H9 (cell line): ENCODE measurements around the gene MRPL21. TPM values are rescaled to one million over a fixed set of nuclear protein-coding genes. Genes with fewer than 3 reads are reported as not detected.

Experiments
- DNase-seq: peaks from one replicate; pipeline ENCODE4 v3.0.0-alpha.2; 2017
- H2AFZ ChIP-seq: one replicate; pipeline ENCODE4 v1.6.1; 2013; ENCODE audit warnings: mild to moderate bottlenecking, low read length, control low read depth, moderate library complexity
- H2AK5ac ChIP-seq: 2 replicates; pipeline ENCODE4 v1.6.1; 2013; ENCODE audit warnings: low read length, control low read depth, mixed read lengths; ENCODE audit not compliant: insufficient read length
- H2BK120ac ChIP-seq: one replicate; pipeline ENCODE4 v1.6.1; 2013; ENCODE audit warnings: low read depth, mild to moderate bottlenecking, low read length, control low read depth, inconsistent platforms; ENCODE audit not compliant: poor library complexity, severe bottlenecking
- H2BK12ac ChIP-seq: 2 replicates; pipeline ENCODE4 v1.6.1; 2013; ENCODE audit warnings: low read length, control low read depth, mixed read lengths, low read depth; ENCODE audit not compliant: insufficient read length
- H2BK15ac ChIP-seq: 2 replicates; pipeline ENCODE4 v1.6.1; 2013; ENCODE audit warnings: low read depth, low read length, control low read depth
- H2BK20ac ChIP-seq: one replicate; pipeline ENCODE4 v1.6.1; 2013; ENCODE audit warnings: low read depth, mild to moderate bottlenecking, low read length, control low read depth, inconsistent platforms; ENCODE audit not compliant: poor library complexity, severe bottlenecking
- H2BK5ac ChIP-seq: 2 replicates; pipeline ENCODE4 v1.6.1; 2013; ENCODE audit warnings: low read length, control low read depth, mixed read lengths; ENCODE audit not compliant: insufficient read length
- H3K14ac ChIP-seq: 2 replicates; pipeline ENCODE4 v1.6.1; 2013; ENCODE audit warnings: low read length, control low read depth; ENCODE audit not compliant: insufficient read depth
- H3K18ac ChIP-seq: 2 replicates; pipeline ENCODE4 v1.6.1; 2013; ENCODE audit warnings: low read depth, mild to moderate bottlenecking, mixed read lengths, low read length, control low read depth; ENCODE audit not compliant: insufficient read length
- H3K23ac ChIP-seq: 2 replicates; pipeline ENCODE4 v1.6.1; 2013; ENCODE audit warnings: low read length, control low read depth, mixed read lengths, low read depth; ENCODE audit not compliant: insufficient read length
- H3K23me2 ChIP-seq: 2 replicates; pipeline ENCODE4 v1.6.1; 2013; ENCODE audit warnings: low read depth, mild to moderate bottlenecking, mixed read lengths, low read length, control low read depth; ENCODE audit not compliant: insufficient read length, poor library complexity, severe bottlenecking
- H3K27ac ChIP-seq: 2 replicates; pipeline ENCODE4 v1.5.1; 2013; ENCODE audit warnings: low read length, control low read depth, mixed read lengths, low read depth; ENCODE audit not compliant: insufficient read length
- H3K27me3 ChIP-seq: 2 replicates; pipeline ENCODE4 v1.6.1; 2013; ENCODE audit warnings: low read length, control low read depth, inconsistent platforms; ENCODE audit not compliant: insufficient read depth
- H3K4ac ChIP-seq: 2 replicates; pipeline ENCODE4 v1.6.1; 2013; ENCODE audit warnings: low read depth, mild to moderate bottlenecking, control low read depth, inconsistent platforms, low read length, moderate library complexity
- H3K4me1 ChIP-seq: 2 replicates; pipeline ENCODE4 v1.6.1; 2013; ENCODE audit warnings: low read length, control low read depth, inconsistent platforms; ENCODE audit not compliant: insufficient read depth
- H3K4me2 ChIP-seq: 2 replicates; pipeline ENCODE4 v1.6.1; 2013; ENCODE audit warnings: low read length, control low read depth, mixed read lengths; ENCODE audit not compliant: insufficient read length, insufficient read depth
- H3K56ac ChIP-seq: 2 replicates; pipeline ENCODE4 v1.6.1; 2013; ENCODE audit warnings: low read depth, mild to moderate bottlenecking, mixed read lengths, low read length, control low read depth; ENCODE audit not compliant: insufficient read length
- H3K79me1 ChIP-seq: 2 replicates; pipeline ENCODE4 v1.6.1; 2013; ENCODE audit warnings: low read depth, mild to moderate bottlenecking, moderate library complexity, low read length, control low read depth, inconsistent platforms; ENCODE audit not compliant: insufficient read depth, poor library complexity, severe bottlenecking
- H3K79me2 ChIP-seq: 2 replicates; pipeline ENCODE4 v1.6.1; 2013; ENCODE audit warnings: low read length, control low read depth, inconsistent platforms; ENCODE audit not compliant: insufficient read depth
- H3K9ac ChIP-seq: 2 replicates; pipeline ENCODE4 v1.6.1; 2013; ENCODE audit warnings: low read length, control low read depth, mixed read lengths; ENCODE audit not compliant: insufficient read length; ENCODE audit errors: extremely low read depth
- H3K9me3 ChIP-seq: one replicate; pipeline ENCODE4 v1.6.1; 2013; ENCODE audit warnings: low read depth, low read length, inconsistent platforms; ENCODE audit not compliant: control insufficient read depth
- H3T11ph ChIP-seq: one replicate; pipeline ENCODE4 v1.6.1; 2013; ENCODE audit warnings: mild to moderate bottlenecking, low read length, control low read depth, inconsistent platforms
- H4K20me1 ChIP-seq: one replicate; pipeline ENCODE4 v1.6.1; 2013; ENCODE audit not compliant: control insufficient read depth, insufficient read length, insufficient read depth
- H4K5ac ChIP-seq: 2 replicates; pipeline ENCODE4 v1.6.1; 2013; ENCODE audit warnings: low read depth, mild to moderate bottlenecking, mixed read lengths, low read length, control low read depth; ENCODE audit not compliant: insufficient read length
- H4K8ac ChIP-seq: replicated peaks from 2 replicates; pipeline ENCODE4 v1.6.1; 2013; ENCODE audit warnings: low read length, control low read depth, mixed read lengths, low read depth; ENCODE audit not compliant: insufficient read length
- H4K91ac ChIP-seq: 2 replicates; pipeline ENCODE4 v1.6.1; 2013; ENCODE audit warnings: low read depth, mild to moderate bottlenecking, moderate library complexity, mixed read lengths, low read length, control low read depth; ENCODE audit not compliant: insufficient read length
- H3K27ac Mint-ChIP-seq, 3 experiments: 2 replicates in 2 of 3; 3 replicates in 1 of 3; pipeline ENCODE4 v1.8.0; 2020 to 2021; ENCODE audit warnings: mixed read lengths in 3 of 3, mild to moderate bottlenecking in 1 of 3, moderate library complexity in 1 of 3
- H3K27me3 Mint-ChIP-seq: 2 replicates; pipeline ENCODE4 v1.8.0; 2021; ENCODE audit warnings: low read depth, mild to moderate bottlenecking, moderate library complexity, mixed read lengths
- H3K36me3 Mint-ChIP-seq, 3 experiments: 2 replicates in 2 of 3; 3 replicates in 1 of 3; pipeline ENCODE4 v1.8.0; 2020 to 2021; ENCODE audit warnings: low read depth in 3 of 3, mixed read lengths in 3 of 3; ENCODE audit not compliant: insufficient read depth in 1 of 3
- H3K4me1 Mint-ChIP-seq, 2 experiments: 2 replicates each; pipeline ENCODE4 v1.8.0; 2020; ENCODE audit warnings: mixed read lengths in 2 of 2
- H3K4me3 Mint-ChIP-seq, 2 experiments: 2 replicates in 1 of 2; 3 replicates in 1 of 2; pipeline ENCODE4 v1.8.0; 2020 to 2021; ENCODE audit warnings: mild to moderate bottlenecking in 2 of 2, mixed read lengths in 2 of 2, moderate library complexity in 1 of 2
- H3K9me3 Mint-ChIP-seq, 2 experiments: 2 replicates in 1 of 2; 3 replicates in 1 of 2; pipeline ENCODE4 v1.8.0; 2020; ENCODE audit warnings: mild to moderate bottlenecking in 2 of 2, mixed read lengths in 2 of 2, moderate library complexity in 1 of 2
- WGBS: extraction: QIAGEN DNeasy Blood & Tissue Kit; methylation state at CpG from one replicate; pipeline ENCODE4 v1.1.7; 2013; ENCODE audit warnings: missing lambda C conversion rate, low lambda C conversion rate, mixed read lengths; ENCODE audit not compliant: insufficient read length; ENCODE audit errors: extremely low coverage; 5-methylcytosine and 5-hydroxymethylcytosine counted together
- total RNA-seq: library from RNA; stranded (reverse); gene quantifications from 2 replicates; pipeline ENCODE4 v1.2.1, GENCODE V29; 2021
- TF ChIP-seq, protein P1 (sequence below): fragments of 200-600 bp; sonication (generic); conservative IDR thresholded peaks from 3 replicates; pipeline ENCODE4 v1.8.0; 2021; ENCODE audit warnings: antibody characterized with exemption, mild to moderate bottlenecking

Gene MRPL21
- total RNA-seq, 1 experiment from 2014 or later = 91.5 TPM

GRCh38 chr11:68905421-68906360, 2.1 kb upstream of the MRPL21 start:
- H4K5ac ChIP-seq = no peak overlapping the region
- H2BK5ac ChIP-seq = no peak overlapping the region
- no peak overlapping the region for H3K4me2 ChIP-seq
- no peak overlapping the region for H2BK120ac ChIP-seq
- Mint-ChIP-seq H3K4me3 (peak overlapping the region; percentile 99), H3K4me1 (peaks cover 25 to 28% of the 10 kb centered on the region in 2 experiments), H3K36me3 (peaks cover 10 to 39% (median 30%) of the 10 kb centered on the region in 3 experiments; a peak in 6 of 7 replicates), H3K27me3 (no peaks in the 10 kb centered on the region), H3K27ac (no peak overlapping the region; a peak in 1 of 7 replicates), H3K9me3 (no peaks in the 10 kb centered on the region)
- H3K27me3 ChIP-seq = no peaks in the 10 kb centered on the region
- no peak overlapping the region for H2BK15ac ChIP-seq
- WGBS = no CpG with 5 or more reads among the region's 23 CpGs
- H3T11ph ChIP-seq = no peak overlapping the region
- peaks cover 11% of the 10 kb centered on the region for H3K23me2 ChIP-seq
- TF ChIP-seq, protein P1, sequence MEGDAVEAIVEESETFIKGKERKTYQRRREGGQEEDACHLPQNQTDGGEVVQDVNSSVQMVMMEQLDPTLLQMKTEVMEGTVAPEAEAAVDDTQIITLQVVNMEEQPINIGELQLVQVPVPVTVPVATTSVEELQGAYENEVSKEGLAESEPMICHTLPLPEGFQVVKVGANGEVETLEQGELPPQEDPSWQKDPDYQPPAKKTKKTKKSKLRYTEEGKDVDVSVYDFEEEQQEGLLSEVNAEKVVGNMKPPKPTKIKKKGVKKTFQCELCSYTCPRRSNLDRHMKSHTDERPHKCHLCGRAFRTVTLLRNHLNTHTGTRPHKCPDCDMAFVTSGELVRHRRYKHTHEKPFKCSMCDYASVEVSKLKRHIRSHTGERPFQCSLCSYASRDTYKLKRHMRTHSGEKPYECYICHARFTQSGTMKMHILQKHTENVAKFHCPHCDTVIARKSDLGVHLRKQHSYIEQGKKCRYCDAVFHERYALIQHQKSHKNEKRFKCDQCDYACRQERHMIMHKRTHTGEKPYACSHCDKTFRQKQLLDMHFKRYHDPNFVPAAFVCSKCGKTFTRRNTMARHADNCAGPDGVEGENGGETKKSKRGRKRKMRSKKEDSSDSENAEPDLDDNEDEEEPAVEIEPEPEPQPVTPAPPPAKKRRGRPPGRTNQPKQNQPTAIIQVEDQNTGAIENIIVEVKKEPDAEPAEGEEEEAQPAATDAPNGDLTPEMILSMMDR = no peak
- H3K79me1 ChIP-seq = peaks cover 12% of the 10 kb centered on the region
- H3K79me2 ChIP-seq = peaks cover 24% of the 10 kb centered on the region
- H3K18ac ChIP-seq = no peak overlapping the region
- H4K8ac ChIP-seq = no peak overlapping the region
- H4K91ac ChIP-seq = no peak overlapping the region
- no peak overlapping the region for H3K27ac ChIP-seq
- no peak overlapping the region for H2AFZ ChIP-seq
- H2AK5ac ChIP-seq = no peak overlapping the region
- no peaks in the 10 kb centered on the region for H3K9me3 ChIP-seq
- no peaks in the 10 kb centered on the region for H3K4me1 ChIP-seq
- H2BK12ac ChIP-seq = no peak overlapping the region
- H3K56ac ChIP-seq = no peak overlapping the region
- H2BK20ac ChIP-seq = no peak overlapping the region
- H3K23ac ChIP-seq = no peak overlapping the region
- no peaks in the 10 kb centered on the region for H4K20me1 ChIP-seq
- H3K14ac ChIP-seq = no peak overlapping the region
- no peak overlapping the region for H3K4ac ChIP-seq
- no peak for DNase-seq
- H3K9ac ChIP-seq = no peak overlapping the region
